Measurements from ENCODE around the gene MED13L. TPM values are rescaled to one million over a fixed set of nuclear protein-coding genes. Genes with fewer than 3 reads are reported as not detected.
A peak's percentile ranks its signal among the peaks of the same experiment; 100 is the strongest.

Gene MED13L
- total and polyA plus RNA-seq, 12 donors, result 9.4 to 76.5 (median 64.2) TPM

GRCh38 chr12:116264525-116265070 is 12.9 kb downstream of the MED13L start:
- ATAC-seq (no peak), DNase-seq (no peak)
- Histone ChIP-seq H3K9me3 (no peaks in the 10 kb centered on the region), H3K27me3 (no peaks in the 10 kb centered on the region), H3K27ac (peak overlapping the region in 1 of 10 donors; percentile 9), H3K4me3 (no peak overlapping the region), H3K4me1 (peaks cover 0 to 95% (median 72%) of the 10 kb centered on the region in 9 donors), H3K36me3 (no peaks in the 10 kb centered on the region)
- no peak for TF ChIP-seq CTCF (IDR thresholded peaks at IDR 0.05)
- intact Hi-C loops (cut with DNase I), result no loop called here
- 53 to 62% methylated on average over 2 of the region's 2 CpGs for WGBS, 2 donors

GRCh38 chr12:116263844-116264243 is 13.6 kb downstream of the MED13L start:
- intact Hi-C loops (cut with DNase I), result no loop called here
- no peaks in the 10 kb centered on the region for H3K9me3 ChIP-seq
- ATAC-seq (peak in 3 of 8 donors; percentile 25 to 43 (median 39)), DNase-seq (no peak)
- no peaks in the 10 kb centered on the region for H3K36me3 ChIP-seq
- no peak for TF ChIP-seq CTCF (IDR thresholded peaks at IDR 0.05)
- no peak overlapping the region for H3K4me3 ChIP-seq
- no peak overlapping the region for H3K27ac ChIP-seq
- 24 to 36% methylated on average over 2 of the region's 2 CpGs for WGBS, 2 donors
- no peaks in the 10 kb centered on the region for H3K27me3 ChIP-seq
- H3K4me1 ChIP-seq, result peaks cover 0 to 95% (median 74%) of the 10 kb centered on the region in 9 donors

- ATAC-seq (peak in 2 of 8 donors; percentile 8 to 33), DNase-seq (no peak)
- WGBS, 2 donors, result 41 to 63% methylated on average over 1 of the region's 1 CpG
- H3K9me3 ChIP-seq, result no peaks in the 10 kb centered on the region
- intact Hi-C loops (cut with DNase I), result no loop called here
- H3K4me1 ChIP-seq, result peaks cover 0 to 95% (median 72%) of the 10 kb centered on the region in 9 donors
- H3K4me3 ChIP-seq, result no peak overlapping the region
- TF ChIP-seq CTCF (IDR thresholded peaks at IDR 0.05), result no peak
- no peaks in the 10 kb centered on the region for H3K27me3 ChIP-seq
- H3K36me3 ChIP-seq, result no peaks in the 10 kb centered on the region
- H3K27ac ChIP-seq, result no peak overlapping the region
These were observed 14.1 kb downstream of the MED13L start for GRCh38 chr12:116263431-116263830.

GRCh38 chr12:116262741-116263140 is 14.8 kb downstream of the MED13L start:
- no peak for ATAC-seq
- peaks cover 0 to 95% (median 73%) of the 10 kb centered on the region in 9 donors for H3K4me1 ChIP-seq

More at GRCh38 chr12:116262741-116263140, 14.8 kb downstream of the MED13L start:
- Histone ChIP-seq H3K4me3 (no peak overlapping the region), H3K27ac (no peak overlapping the region), H3K36me3 (no peaks in the 10 kb centered on the region), H3K9me3 (no peaks in the 10 kb centered on the region), H3K27me3 (no peaks in the 10 kb centered on the region)
- DNase-seq, result no peak
- TF ChIP-seq CTCF (IDR thresholded peaks at IDR 0.05), result no peak
- intact Hi-C loops (cut with DNase I), result no loop called here
- 91 to 93% methylated on average over 2 of the region's 2 CpGs for WGBS, 2 donors

Measured in heart right ventricle (tissue), 16 donors.